Colonic mucosa (tissue), 4 donors: ENCODE data around the gene LILRB1. TPM values are rescaled to one million over a fixed set of nuclear protein-coding genes. Genes with fewer than 3 reads are reported as not detected.
"Not testable (repeated sequence)": the region's sequence is repeated elsewhere in the genome, so short reads cannot be mapped to it uniquely, and the experiment has no call there.

Experiments
- DNase-seq: peaks from one replicate; pipeline ENCODE4 v3.0.0-alpha.2; 2020
- H3K27ac ChIP-seq: fragments of 200-600 bp; one replicate; pipeline ENCODE4 v1.8.0; 2021
- H3K27me3 ChIP-seq: fragments of 200-600 bp; one replicate; pipeline ENCODE4 v1.8.0; 2021
- H3K36me3 ChIP-seq: fragments of 200-600 bp; one replicate; pipeline ENCODE4 v1.8.0; 2021
- H3K4me1 ChIP-seq: fragments of 200-600 bp; one replicate; pipeline ENCODE4 v1.8.0; 2021; ENCODE audit warnings: mild to moderate bottlenecking
- H3K4me3 ChIP-seq: fragments of 200-600 bp; one replicate; pipeline ENCODE4 v1.8.0; 2021
- H3K9ac ChIP-seq, 2 donors: one replicate each; pipeline ENCODE4 v1.7.0; 2013; ENCODE audit warnings: control low read depth in 2 of 2, low read depth in 2 of 2, low read length in 2 of 2
- H3K9me3 ChIP-seq: fragments of 200-600 bp; one replicate; pipeline ENCODE4 v1.8.0; 2021
- intact Hi-C: fragments of 100-400 bp; cut with DNase I; formaldehyde crosslinking; loops from one replicate; pipeline ENCODE4 v1.14.1; 2022
- total RNA-seq, 2 donors: library from RNA; stranded (reverse); fragmentation: NEBNext Ultra II Directional in 1 of 2; extraction: Animal tissue kit (Norgen Biotek cat#: 25700) in 1 of 2; gene quantifications; one replicate each; pipeline ENCODE4 v1.2.1, GENCODE V29; 2021
- TF ChIP-seq, protein P1 (sequence below): fragments of 200-600 bp; IDR thresholded peaks from one replicate; pipeline ENCODE4 v1.8.0; 2022; ENCODE audit warnings: antibody characterized with exemption, mild to moderate bottlenecking
- donor health status: healthy.
- donor health status: DM: no; HTN: no; CAD: no.
- donor health status: DM: no; HTN: no; CAD: no.

Gene LILRB1
- 1 to 10 TPM; 2.1 to 3.6 TPM for total RNA-seq

DNA sequence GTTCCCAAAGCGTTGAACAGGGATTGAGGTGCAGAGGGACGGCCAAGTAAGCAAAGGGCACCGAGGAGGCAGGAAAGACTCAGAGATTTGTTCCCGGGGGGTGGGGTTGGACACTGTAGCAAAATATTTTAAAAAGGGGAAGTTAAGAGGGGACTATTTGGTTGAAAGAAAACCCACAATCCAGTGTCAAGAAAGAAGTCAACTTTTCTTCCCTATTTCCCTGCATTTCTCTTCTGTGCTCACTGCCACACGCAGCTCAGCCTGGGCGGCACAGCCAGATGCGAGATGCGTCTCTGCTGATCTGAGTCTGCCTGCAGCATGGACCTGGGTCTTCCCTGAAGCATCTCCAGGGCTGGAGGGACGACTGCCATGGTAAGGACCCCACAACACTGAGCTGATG, at the start of gene LILRB1:
TSS of gene LILRB1 (plus strand) at position 223 of the 400 bp plus-strand sequence. CDS start 590 bp downstream, outside the sequence.
- H3K27me3 ChIP-seq, H3K27ac ChIP-seq, H3K36me3 ChIP-seq, H3K9ac ChIP-seq, H3K4me3 ChIP-seq, H3K4me1 ChIP-seq, intact Hi-C loops, DNase-seq, H3K9me3 ChIP-seq: not testable (repeated sequence)

DNA sequence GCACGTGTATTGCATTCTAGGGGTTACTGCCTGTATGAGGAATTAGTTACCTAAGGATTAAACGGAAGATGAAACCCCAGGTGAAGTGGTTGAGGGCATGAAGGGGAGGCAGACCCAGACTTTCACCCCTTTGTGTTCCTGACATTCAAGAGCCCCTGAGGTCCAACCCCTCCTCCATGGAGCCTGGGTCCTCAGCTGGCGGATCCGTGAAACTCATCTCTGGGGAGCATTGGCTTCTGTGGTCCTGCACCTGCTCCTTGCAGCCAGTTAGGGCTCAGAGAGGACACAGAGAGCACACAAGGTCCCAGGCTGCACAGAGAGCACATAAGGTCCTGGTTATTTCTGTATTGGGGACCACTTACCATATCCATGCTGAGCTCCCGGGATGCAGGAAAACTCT, 43.9 kb upstream of the LILRB1 start:
- Histone ChIP-seq H3K4me3 (no peak overlapping the region), H3K4me1 (no peaks in the 10 kb centered on the region), H3K27ac (no peak overlapping the region), H3K9ac (no peak overlapping the region), H3K9me3 (no peaks in the 10 kb centered on the region), H3K36me3 (no peaks in the 10 kb centered on the region), H3K27me3 (no peaks in the 10 kb centered on the region)
- intact Hi-C loops = no loop called here
- no peak for DNase-seq
- TF ChIP-seq, protein P1, sequence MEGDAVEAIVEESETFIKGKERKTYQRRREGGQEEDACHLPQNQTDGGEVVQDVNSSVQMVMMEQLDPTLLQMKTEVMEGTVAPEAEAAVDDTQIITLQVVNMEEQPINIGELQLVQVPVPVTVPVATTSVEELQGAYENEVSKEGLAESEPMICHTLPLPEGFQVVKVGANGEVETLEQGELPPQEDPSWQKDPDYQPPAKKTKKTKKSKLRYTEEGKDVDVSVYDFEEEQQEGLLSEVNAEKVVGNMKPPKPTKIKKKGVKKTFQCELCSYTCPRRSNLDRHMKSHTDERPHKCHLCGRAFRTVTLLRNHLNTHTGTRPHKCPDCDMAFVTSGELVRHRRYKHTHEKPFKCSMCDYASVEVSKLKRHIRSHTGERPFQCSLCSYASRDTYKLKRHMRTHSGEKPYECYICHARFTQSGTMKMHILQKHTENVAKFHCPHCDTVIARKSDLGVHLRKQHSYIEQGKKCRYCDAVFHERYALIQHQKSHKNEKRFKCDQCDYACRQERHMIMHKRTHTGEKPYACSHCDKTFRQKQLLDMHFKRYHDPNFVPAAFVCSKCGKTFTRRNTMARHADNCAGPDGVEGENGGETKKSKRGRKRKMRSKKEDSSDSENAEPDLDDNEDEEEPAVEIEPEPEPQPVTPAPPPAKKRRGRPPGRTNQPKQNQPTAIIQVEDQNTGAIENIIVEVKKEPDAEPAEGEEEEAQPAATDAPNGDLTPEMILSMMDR = no peak

DNA sequence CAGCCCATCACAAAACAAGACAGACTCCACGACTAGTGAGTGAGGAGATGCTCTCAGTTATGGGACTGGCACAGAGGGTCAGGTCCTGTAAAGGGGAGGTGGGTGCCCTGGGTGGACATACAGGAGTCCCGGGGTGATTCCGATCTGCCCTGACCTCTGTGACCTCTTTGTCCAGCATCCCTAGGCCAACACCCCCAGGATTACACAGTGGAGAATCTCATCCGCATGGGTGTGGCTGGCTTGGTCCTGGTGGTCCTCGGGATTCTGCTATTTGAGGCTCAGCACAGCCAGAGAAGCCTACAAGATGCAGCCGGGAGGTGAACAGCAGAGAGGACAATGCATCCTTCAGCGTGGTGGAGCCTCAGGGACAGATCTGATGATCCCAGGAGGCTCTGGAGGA, 43.3 kb upstream of the LILRB1 start:
- H3K27me3 ChIP-seq = no peaks in the 10 kb centered on the region
- no peak for DNase-seq
- H3K9ac ChIP-seq = no peak overlapping the region
- intact Hi-C loops = no loop called here
- H3K27ac ChIP-seq = no peak overlapping the region
- H3K36me3 ChIP-seq = no peaks in the 10 kb centered on the region
- TF ChIP-seq, protein P1 = no peak
- H3K4me3 ChIP-seq = no peak overlapping the region
- H3K9me3 ChIP-seq = no peaks in the 10 kb centered on the region
- H3K4me1 ChIP-seq = no peaks in the 10 kb centered on the region

DNA sequence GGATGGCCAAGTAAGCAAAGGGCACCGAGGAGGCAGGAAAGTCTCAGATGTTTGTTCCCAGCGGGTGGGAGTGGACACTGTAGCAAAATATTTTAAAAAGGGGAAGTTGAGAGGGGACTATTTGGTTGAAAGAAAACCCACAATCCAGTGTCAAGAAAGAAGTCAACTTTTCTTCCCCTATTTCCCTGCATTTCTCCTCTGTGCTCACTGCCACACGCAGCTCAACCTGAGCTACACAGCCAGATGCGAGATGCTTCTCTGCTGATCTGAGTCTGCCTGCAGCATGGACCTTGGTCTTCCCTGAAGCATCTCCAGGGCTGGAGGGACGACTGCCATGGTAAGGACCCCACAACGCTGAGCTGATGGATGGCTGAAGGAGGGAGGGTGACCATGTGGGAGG, 36.8 kb upstream of the LILRB1 start, which contains the start of gene LILRA1:
TSS of gene LILRA1 (plus strand) at position 188 of the 400 bp plus-strand sequence. CDS start 613 bp downstream, outside the sequence.
- H3K27ac ChIP-seq, DNase-seq, H3K27me3 ChIP-seq, H3K4me3 ChIP-seq, H3K36me3 ChIP-seq, H3K4me1 ChIP-seq, H3K9me3 ChIP-seq, intact Hi-C loops, H3K9ac ChIP-seq: not testable (repeated sequence)

DNA sequence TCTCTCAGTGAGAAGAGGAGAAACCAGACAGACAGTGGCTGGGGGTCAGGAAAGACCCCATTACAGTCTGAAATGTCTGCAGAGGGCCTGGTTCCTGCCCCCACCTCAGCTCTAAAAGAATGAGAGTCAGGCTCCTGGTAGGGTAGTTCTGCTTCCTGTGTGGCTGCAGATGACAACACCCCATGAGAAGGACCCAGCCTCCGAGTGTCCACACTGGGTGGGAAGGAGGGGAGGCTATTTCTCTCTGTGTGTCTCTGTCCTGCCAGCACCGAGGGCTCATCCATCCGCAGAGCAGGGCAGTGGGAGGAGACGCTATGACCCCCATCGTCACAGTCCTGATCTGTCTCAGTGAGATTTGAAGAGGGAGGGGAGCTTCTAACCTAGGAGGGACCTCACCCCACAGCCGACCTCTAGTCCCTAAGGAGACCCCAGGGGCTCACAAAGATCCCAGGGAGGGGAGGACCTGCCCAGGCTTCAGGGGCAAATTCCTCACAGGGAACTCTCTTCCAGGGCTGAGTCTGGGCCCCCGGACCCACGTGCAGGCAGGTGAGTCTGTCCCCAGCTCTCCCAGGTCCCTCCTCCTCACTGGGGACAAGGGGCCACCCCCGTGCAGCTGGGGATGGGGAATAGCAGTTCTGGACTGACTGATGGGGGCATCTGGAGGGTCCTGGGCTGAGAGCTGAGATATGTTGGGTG, 36.2 kb upstream of the LILRB1 start:
- DNase-seq, H3K4me3 ChIP-seq, H3K4me1 ChIP-seq, H3K27me3 ChIP-seq, H3K36me3 ChIP-seq, H3K9ac ChIP-seq, H3K27ac ChIP-seq, intact Hi-C loops, H3K9me3 ChIP-seq: not testable (repeated sequence)

DNA sequence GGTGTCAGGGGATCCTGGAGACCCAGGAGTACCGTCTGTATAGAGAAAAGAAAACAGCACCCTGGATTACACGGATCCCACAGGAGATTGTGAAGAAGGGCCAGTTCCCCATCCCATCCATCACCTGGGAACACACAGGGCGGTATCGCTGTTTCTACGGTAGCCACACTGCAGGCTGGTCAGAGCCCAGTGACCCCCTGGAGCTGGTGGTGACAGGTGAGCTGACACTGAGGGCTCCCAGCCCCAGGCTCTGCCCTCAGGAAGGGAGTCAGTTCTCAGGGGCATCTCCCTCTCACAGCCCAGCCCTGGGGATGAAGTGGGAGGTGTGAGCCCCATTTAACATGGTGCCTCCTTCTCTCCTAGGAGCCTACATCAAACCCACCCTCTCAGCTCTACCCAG, 35.5 kb upstream of the LILRB1 start:
- intact Hi-C loops = no loop called here
- no peak for DNase-seq
- TF ChIP-seq, protein P1 = no peak
- Histone ChIP-seq H3K9me3 (no peaks in the 10 kb centered on the region), H3K27ac (no peak overlapping the region), H3K4me1 (no peaks in the 10 kb centered on the region), H3K36me3 (no peaks in the 10 kb centered on the region), H3K9ac (no peak overlapping the region), H3K27me3 (no peaks in the 10 kb centered on the region), H3K4me3 (no peak overlapping the region)

DNA sequence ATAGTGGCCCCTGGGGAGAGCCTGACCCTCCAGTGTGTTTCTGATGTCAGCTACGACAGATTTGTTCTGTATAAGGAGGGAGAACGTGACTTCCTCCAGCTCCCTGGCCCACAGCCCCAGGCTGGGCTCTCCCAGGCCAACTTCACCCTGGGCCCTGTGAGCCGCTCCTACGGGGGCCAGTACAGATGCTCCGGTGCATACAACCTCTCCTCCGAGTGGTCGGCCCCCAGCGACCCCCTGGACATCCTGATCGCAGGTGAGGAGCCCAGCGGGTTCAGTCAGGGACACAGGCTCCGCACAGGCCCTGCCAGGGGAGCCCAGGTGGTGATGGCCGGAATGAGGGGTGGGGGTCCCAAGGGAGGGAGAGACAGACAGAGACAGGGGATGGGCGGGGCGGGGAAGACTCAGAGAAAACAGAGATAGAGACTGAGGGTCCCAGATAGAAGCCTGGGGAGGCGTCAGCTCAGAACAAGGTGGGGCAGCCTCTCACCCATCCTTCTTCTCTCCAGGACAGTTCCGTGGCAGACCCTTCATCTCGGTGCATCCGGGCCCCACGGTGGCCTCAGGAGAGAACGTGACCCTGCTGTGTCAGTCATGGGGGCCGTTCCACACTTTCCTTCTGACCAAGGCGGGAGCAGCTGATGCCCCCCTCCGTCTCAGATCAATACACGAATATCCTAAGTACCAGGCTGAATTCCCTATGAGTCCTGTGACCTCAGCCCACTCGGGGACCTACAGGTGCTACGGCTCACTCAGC, 34.4 kb upstream of the LILRB1 start:
- H3K9me3 ChIP-seq, H3K36me3 ChIP-seq, H3K27ac ChIP-seq, H3K4me1 ChIP-seq, H3K4me3 ChIP-seq, intact Hi-C loops, H3K9ac ChIP-seq, H3K27me3 ChIP-seq, DNase-seq: not testable (repeated sequence)
